ENCODE measurements around the gene APOC4. TPM values are rescaled to one million over a fixed set of nuclear protein-coding genes. Genes with fewer than 3 reads are reported as not detected.
"Not testable (repeated sequence)": the region's sequence is repeated elsewhere in the genome, so short reads cannot be mapped to it uniquely, and the experiment has no call there.

APOC4 gene
- total RNA-seq, 1 experiment from 2014 or later: not detected

- DNase-seq (ENCODE audit: low read depth): no peak
Observed at GRCh38 chr19:44957526-44957925, 15.5 kb downstream of the APOC4 start.

GRCh38 chr19:44958090-44958489 lies 16.1 kb downstream of the APOC4 start:
- no peak for DNase-seq (ENCODE audit: low read depth)

- DNase-seq (ENCODE audit: low read depth): no peak
Observed at GRCh38 chr19:44959691-44960090, 17.7 kb downstream of the APOC4 start.

- no peak for DNase-seq (ENCODE audit: low read depth)
Observed at GRCh38 chr19:44960906-44961728, 19.1 kb downstream of the APOC4 start.

- DNase-seq (ENCODE audit: low read depth): no peak
Observed at GRCh38 chr19:44961821-44962220, 19.8 kb downstream of the APOC4 start.

- no peak for DNase-seq (ENCODE audit: low read depth)
Observed at GRCh38 chr19:44968118-44968517, 26.1 kb downstream of the APOC4 start.

- DNase-seq (ENCODE audit: low read depth): no peak
Observed at GRCh38 chr19:44968670-44969069, 26.6 kb downstream of the APOC4 start.

GRCh38 chr19:44969437-44969836 lies 27.4 kb downstream of the APOC4 start:
- DNase-seq (ENCODE audit: low read depth): no peak

GRCh38 chr19:44971451-44971850 lies 29.4 kb downstream of the APOC4 start:
- DNase-seq (ENCODE audit: low read depth): not testable (repeated sequence)

GRCh38 chr19:44972802-44973201 lies 30.8 kb downstream of the APOC4 start:
- DNase-seq (ENCODE audit: low read depth): no peak

- no peak for DNase-seq (ENCODE audit: low read depth)
Observed at GRCh38 chr19:44973982-44974735, 32.1 kb downstream of the APOC4 start.

- DNase-seq (ENCODE audit: low read depth): no peak
Observed at GRCh38 chr19:44974857-44975256, 32.8 kb downstream of the APOC4 start.

GRCh38 chr19:44975444-44975843 lies 33.4 kb downstream of the APOC4 start:
- no peak for DNase-seq (ENCODE audit: low read depth)

- no peak for DNase-seq (ENCODE audit: low read depth)
Observed at GRCh38 chr19:44984005-44984404, 42.0 kb downstream of the APOC4 start.

GRCh38 chr19:44985445-44985844 lies 43.4 kb downstream of the APOC4 start:
- no peak for DNase-seq (ENCODE audit: low read depth)

GRCh38 chr19:44986389-44986788 lies 44.4 kb downstream of the APOC4 start:
- no peak for DNase-seq (ENCODE audit: low read depth)

- DNase-seq (ENCODE audit: low read depth): no peak
Observed at GRCh38 chr19:44987148-44987675, 45.2 kb downstream of the APOC4 start.

GRCh38 chr19:44988273-44988672 lies 46.2 kb downstream of the APOC4 start:
- DNase-seq (ENCODE audit: low read depth): no peak

- DNase-seq (ENCODE audit: low read depth): peak; percentile 43
Observed at GRCh38 chr19:44988896-44989556, 47.0 kb downstream of the APOC4 start.

- no peak for DNase-seq (ENCODE audit: low read depth)
Observed at GRCh38 chr19:44990459-44990858, 48.4 kb downstream of the APOC4 start.

- no peak for DNase-seq (ENCODE audit: low read depth)
Observed at GRCh38 chr19:44990966-44991365, 48.9 kb downstream of the APOC4 start.

All from HT1080 (cell line).